Measurements from ENCODE around the gene FEZF1. TPM values are rescaled to one million over a fixed set of nuclear protein-coding genes. Genes with fewer than 3 reads are reported as not detected.

Gene FEZF1
- total RNA-seq, 4 donors from 2014 or later = not detected

DNA sequence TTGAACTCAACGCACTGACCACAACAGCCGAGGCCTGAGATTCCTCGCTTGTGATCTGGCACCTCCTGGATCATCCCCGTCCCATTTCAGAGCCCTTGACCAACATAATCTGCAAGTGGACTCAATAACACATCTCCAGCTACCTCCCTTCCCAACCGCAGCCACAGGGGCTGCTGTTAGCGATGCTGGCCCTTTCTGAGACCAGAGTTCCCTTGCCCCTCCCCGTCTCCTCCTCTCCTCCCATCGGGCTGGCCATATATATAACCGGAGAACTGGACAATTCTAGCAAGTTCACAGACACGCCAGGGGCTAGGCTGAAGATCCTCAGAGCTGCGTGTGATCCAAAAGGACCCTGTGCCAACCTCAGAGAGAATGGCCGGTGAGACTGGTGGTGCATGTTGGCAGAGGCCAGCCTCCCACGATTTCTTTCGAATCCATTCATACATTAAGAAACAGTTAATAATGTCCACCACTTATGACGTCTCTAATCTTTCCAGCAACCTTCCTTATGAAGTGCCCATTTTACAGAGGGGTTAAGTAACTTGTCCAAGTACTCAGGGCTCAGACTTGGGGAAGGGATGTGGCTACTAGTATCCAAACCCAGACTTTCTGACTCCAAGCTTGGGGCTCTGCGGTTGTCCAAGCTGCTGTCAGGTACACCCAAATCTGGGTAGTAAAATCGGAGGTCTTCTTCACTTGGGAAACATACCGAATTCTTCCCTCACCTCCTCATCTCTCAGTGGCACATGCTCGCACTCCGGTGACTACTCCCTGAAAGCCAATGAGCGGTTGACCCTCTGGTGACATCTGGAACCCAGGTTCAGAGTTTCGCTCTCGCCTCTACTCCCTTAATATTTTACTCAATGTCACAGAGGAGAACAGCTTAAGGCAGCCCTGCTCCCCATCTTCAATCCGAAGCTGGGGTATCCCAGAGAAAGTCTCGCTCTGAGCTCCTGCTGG lies 11.2 kb upstream of the FEZF1 start:
- no peaks in the 10 kb centered on the region for H3K9me3 ChIP-seq
- H3K27ac ChIP-seq = no peak overlapping the region
- H3K4me3 ChIP-seq = no peak overlapping the region
- peaks cover 0 to 33% of the 10 kb centered on the region in 2 donors for H3K27me3 ChIP-seq
- peaks cover 0 to 13% (median 0%) of the 10 kb centered on the region in 4 donors for H3K4me1 ChIP-seq
- TF ChIP-seq POLR2A (IDR thresholded peaks at IDR 0.05) = no peak
- TF ChIP-seq, protein P1, sequence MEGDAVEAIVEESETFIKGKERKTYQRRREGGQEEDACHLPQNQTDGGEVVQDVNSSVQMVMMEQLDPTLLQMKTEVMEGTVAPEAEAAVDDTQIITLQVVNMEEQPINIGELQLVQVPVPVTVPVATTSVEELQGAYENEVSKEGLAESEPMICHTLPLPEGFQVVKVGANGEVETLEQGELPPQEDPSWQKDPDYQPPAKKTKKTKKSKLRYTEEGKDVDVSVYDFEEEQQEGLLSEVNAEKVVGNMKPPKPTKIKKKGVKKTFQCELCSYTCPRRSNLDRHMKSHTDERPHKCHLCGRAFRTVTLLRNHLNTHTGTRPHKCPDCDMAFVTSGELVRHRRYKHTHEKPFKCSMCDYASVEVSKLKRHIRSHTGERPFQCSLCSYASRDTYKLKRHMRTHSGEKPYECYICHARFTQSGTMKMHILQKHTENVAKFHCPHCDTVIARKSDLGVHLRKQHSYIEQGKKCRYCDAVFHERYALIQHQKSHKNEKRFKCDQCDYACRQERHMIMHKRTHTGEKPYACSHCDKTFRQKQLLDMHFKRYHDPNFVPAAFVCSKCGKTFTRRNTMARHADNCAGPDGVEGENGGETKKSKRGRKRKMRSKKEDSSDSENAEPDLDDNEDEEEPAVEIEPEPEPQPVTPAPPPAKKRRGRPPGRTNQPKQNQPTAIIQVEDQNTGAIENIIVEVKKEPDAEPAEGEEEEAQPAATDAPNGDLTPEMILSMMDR (IDR thresholded peaks at IDR 0.05) = no peak
- no peak for DNase-seq
- H3K36me3 ChIP-seq = no peaks in the 10 kb centered on the region

DNA sequence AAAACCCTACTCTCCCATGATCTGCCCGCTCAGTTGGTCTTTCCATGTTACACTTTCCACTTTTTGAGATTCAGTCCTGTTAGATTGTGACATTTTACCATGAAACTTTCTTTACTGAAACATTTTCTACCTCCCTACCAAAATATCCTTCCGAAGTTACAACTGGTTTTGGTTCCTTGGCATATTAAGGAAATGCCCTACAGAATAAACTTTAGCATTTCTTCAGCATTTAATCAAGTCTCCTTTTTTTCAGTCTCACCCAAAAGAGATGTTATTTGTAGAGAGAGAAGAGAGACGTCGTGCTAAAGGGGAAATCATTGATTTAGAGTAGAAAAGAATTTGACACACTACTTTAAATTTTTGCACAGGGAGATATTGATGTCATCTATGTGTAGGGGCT lies 9.7 kb upstream of the FEZF1 start:
- no peak for TF ChIP-seq POLR2A (IDR thresholded peaks at IDR 0.05)
- TF ChIP-seq, protein P1 (IDR thresholded peaks at IDR 0.05) = no peak
- no peaks in the 10 kb centered on the region for H3K9me3 ChIP-seq
- DNase-seq = no peak
- H3K36me3 ChIP-seq = no peaks in the 10 kb centered on the region
- peaks cover 0 to 21% (median 0%) of the 10 kb centered on the region in 4 donors for H3K4me1 ChIP-seq
- no peak overlapping the region for H3K4me3 ChIP-seq
- H3K27me3 ChIP-seq = peaks cover 0 to 45% of the 10 kb centered on the region in 2 donors
- H3K27ac ChIP-seq = no peak overlapping the region

DNA sequence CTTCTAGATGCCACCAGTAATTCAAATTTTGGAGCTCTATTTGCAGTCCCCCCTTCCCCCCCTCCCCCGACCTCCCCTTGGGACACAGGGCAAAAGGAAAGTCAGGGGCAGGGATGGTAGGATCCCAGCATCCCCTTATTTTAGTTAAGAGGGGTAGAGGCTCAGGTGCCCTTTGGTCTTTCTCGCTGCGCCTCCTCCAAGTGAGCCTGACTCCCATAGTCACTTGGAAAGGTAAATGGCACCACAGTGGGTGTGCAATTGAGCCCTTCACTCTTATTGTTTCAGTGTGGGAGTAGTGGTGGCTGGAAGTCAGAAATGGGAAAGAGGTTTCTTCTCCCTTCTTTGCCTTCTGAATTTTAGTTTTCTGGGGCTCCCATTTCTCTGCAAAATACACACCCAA lies 8.2 kb upstream of the FEZF1 start:
- peaks cover 0 to 21% (median 0%) of the 10 kb centered on the region in 4 donors for H3K4me1 ChIP-seq
- no peak overlapping the region for H3K4me3 ChIP-seq
- no peaks in the 10 kb centered on the region for H3K9me3 ChIP-seq
- H3K36me3 ChIP-seq = no peaks in the 10 kb centered on the region
- H3K27ac ChIP-seq = no peak overlapping the region
- no peak for DNase-seq
- peaks cover 0 to 59% of the 10 kb centered on the region in 2 donors for H3K27me3 ChIP-seq
- no peak for TF ChIP-seq POLR2A (IDR thresholded peaks at IDR 0.05)
- TF ChIP-seq, protein P1 (IDR thresholded peaks at IDR 0.05) = no peak

DNA sequence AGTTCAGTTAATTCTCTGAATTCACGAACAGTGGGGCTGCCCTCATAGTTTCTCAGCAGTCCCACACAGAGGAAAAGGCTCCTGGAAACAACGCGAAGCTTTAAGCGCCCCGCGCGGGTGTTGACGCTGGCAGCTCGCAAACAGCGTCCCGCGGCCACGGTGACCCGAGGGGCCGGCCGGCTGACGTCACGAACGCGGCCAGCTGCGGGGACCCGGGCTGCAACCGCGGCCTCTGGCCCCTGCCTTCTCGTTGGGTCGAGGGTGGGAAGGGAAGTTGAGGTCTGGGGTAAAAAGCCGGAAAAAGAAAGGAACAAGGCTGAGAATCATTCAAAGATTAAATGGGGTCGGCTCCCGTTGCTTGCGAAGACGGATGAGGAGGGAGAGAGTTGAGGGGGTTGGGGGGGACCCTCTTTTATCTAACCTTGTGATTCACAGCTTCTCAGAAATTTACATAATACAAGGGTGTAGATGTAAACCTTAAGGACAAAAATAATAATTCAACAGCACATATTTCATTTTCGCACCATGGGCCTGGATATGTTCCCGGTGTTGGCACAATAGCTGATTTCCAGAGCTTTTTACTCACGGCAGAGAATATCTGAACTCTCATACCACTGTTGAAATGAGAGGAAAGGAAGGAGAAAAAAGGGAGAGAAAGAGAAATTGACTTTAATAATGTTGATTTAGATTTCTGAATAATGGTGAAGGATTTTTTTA lies 7.3 kb upstream of the FEZF1 start:
- TF ChIP-seq POLR2A (IDR thresholded peaks at IDR 0.05) = no peak
- TF ChIP-seq, protein P1 (IDR thresholded peaks at IDR 0.05) = no peak
- DNase-seq = no peak
- no peak overlapping the region for H3K4me3 ChIP-seq
- H3K4me1 ChIP-seq = peaks cover 0 to 19% (median 0%) of the 10 kb centered on the region in 4 donors
- no peak overlapping the region for H3K27ac ChIP-seq
- no peaks in the 10 kb centered on the region for H3K36me3 ChIP-seq
- H3K27me3 ChIP-seq = peaks cover 0 to 66% of the 10 kb centered on the region in 2 donors
- no peaks in the 10 kb centered on the region for H3K9me3 ChIP-seq

DNA sequence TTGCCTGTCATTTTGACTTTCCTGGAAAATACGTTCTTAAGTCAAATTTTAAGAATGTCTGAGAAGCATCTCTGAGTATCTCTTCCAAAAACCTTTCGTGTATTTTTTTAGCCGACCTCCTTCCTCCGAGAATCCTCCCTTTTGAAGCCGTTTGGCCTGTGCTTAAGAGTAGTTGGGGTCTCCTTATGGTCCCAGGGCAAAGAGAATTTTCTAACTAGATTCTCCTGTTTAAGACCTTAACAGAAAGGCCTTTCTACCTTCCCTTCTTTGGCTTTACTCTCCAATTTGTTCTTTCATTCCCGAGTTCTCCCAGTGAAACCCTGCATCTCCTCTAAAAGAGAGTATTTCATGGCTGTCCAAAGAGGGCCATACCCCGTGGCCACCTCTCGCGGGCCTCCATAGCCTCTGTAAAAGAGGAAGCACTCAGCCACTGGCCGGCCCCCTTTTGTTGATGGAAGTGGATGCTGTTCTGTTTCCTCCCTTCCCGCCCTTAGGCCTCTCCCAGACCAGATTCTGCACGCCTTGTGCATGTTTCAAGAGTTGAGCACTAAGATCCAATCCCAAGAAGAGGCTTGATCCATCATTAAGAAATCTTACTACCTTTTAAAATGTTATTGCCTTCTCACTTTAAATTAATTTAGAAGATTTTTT lies 6.6 kb upstream of the FEZF1 start:
- Histone ChIP-seq H3K9me3 (no peaks in the 10 kb centered on the region), H3K4me3 (no peak overlapping the region), H3K36me3 (no peaks in the 10 kb centered on the region), H3K4me1 (peaks cover 0 to 19% (median 0%) of the 10 kb centered on the region in 4 donors), H3K27ac (no peak overlapping the region), H3K27me3 (peaks cover 0 to 66% of the 10 kb centered on the region in 2 donors)
- no peak for DNase-seq
- TF ChIP-seq POLR2A (IDR thresholded peaks at IDR 0.05) = no peak
- TF ChIP-seq, protein P1 (IDR thresholded peaks at IDR 0.05) = no peak
